ENCODE data around the gene FURIN.

- no peak for TF ChIP-seq JUN (IDR thresholded peaks at IDR 0.05; ENCODE audit: borderline replicate concordance, low read depth, low read length)
- TF ChIP-seq JUN (CRISPR knock-in tag; IDR thresholded peaks at IDR 0.05; ENCODE audit: borderline replicate concordance): no peak
- TF ChIP-seq RAD21 (CRISPR knock-in tag; conservative IDR thresholded peaks at IDR 0.05 in 1 of 2, IDR thresholded peaks at IDR 0.05 in 1 of 2): no peak
- TF ChIP-seq NFYB (IDR thresholded peaks at IDR 0.05; ENCODE audit: extremely low read depth, insufficient read length): no peak
Observed at GRCh38 chr15:90820481-90820880, 47.9 kb upstream of the FURIN start.

All from K562 (cell line).